GM15510 (cell line): Measurements from ENCODE around the gene SV2C.

Experiments used
- POLR2A ChIP-seq: IDR thresholded peaks from 3 replicates; pipeline ENCODE4 v1.6.1; 2011; ENCODE audit warnings: borderline replicate concordance; ENCODE audit not compliant: insufficient read length; ENCODE audit errors: extremely low read depth

Gene SV2C

GRCh38 chr5:76271836-76272235 lies 188.7 kb downstream of the SV2C start:
- TF ChIP-seq POLR2A = no peak

- TF ChIP-seq POLR2A = no peak
These were observed 190.2 kb downstream of the SV2C start for GRCh38 chr5:76273206-76273885.

DNA sequence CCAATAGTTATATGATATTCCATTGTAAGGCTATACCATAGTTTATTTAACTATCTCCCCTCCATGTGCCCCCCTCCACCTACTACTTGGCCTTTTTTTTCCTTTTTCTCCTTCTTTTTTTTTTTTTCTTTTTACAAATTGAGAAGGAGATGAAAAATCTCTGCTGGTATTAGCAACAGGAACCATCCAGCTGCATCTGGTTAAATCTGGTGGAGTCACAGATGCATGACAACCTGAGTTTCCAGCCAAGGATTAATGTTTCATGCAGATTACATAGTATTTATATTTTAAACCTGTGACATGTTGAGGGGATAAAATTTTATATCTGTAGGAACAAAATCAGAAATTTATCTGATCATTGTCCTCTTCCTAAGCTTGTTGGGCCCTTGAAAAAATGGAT lies 191.4 kb downstream of the SV2C start:
- no peak for TF ChIP-seq POLR2A

- no peak for TF ChIP-seq POLR2A
These were observed 194.6 kb downstream of the SV2C start for GRCh38 chr5:76277736-76278135.

GRCh38 chr5:76278261-76278789 lies 195.1 kb downstream of the SV2C start:
- no peak for TF ChIP-seq POLR2A

GRCh38 chr5:76280494-76280893 lies 197.3 kb downstream of the SV2C start:
- TF ChIP-seq POLR2A = no peak

GRCh38 chr5:76283670-76284069 lies 200.5 kb downstream of the SV2C start:
- TF ChIP-seq POLR2A = no peak

- TF ChIP-seq POLR2A = no peak
These were observed 206.5 kb downstream of the SV2C start for GRCh38 chr5:76289692-76290091.

DNA sequence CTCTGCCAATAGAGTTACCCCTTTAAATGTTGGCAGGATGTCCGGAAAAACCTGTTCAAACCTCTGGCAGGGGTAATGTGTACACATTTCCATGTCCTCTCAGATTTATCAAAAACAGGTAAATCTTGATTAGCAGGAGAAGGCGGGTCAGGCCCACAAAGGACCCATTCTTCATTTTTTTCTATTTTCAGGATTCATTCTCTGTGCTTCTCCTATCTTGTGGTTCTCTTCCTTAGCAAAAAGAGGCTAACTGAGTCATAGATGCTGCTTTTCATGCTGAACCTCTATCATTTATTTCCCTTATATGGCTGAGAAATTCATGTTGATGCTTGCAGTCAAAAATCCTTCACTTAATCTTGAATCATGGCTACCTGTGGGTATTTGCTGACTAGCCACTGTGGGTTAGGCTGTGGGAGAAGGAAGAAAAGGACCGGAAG lies 207.2 kb downstream of the SV2C start:
- TF ChIP-seq POLR2A = no peak

GRCh38 chr5:76291305-76292077 lies 208.3 kb downstream of the SV2C start:
- TF ChIP-seq POLR2A = no peak

DNA sequence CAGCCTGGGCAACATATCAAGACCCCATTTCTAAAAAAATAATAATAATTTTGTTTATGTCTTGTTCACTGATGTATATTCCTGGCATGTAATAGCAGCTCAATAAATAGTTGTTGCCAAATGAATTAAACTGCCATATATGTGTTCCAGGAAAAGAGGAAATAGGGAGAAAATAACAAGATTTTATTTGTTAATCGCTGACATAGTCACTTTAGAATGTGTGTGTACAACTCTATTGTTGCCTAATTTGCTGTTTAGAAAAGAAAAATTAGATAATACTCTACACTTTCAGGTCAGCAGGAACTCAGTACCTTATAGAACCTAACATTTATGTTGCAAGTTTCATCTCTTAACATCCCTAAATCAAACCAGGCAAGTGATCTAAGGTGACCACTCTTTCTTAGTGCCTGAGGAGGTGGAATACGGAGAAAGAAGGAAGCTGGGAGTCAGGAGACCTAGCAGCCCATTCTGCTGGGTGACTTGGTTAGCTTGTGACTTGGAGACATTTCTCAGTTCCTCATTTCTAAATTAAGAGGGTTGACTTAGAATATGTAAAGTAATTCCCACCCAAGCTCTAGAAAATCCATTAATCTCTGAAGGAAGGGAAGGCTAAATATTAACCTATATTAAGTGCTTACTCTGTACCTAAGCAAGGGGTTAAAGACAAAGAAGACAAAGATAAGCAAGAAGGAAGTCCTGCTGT lies 209.6 kb downstream of the SV2C start:
- TF ChIP-seq POLR2A = no peak

DNA sequence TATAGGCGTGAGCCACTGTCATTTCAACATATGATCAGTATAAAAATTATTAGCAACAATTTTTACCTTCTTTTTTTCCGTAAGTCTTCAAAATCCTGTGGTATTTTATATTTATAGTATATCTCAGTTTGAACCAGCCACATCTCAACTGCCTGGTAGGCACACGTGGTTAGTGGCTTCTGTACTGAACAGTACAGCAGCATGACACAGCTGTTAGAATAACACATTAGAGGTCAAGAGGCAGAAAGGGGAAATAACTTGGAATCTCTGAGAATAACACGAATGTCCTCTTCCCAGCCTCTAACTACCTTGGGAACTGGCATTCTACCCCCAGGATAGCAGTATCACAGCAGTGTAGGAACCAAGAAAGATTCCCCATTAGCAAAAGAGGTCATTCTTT lies 211.4 kb downstream of the SV2C start:
- TF ChIP-seq POLR2A = no peak

DNA sequence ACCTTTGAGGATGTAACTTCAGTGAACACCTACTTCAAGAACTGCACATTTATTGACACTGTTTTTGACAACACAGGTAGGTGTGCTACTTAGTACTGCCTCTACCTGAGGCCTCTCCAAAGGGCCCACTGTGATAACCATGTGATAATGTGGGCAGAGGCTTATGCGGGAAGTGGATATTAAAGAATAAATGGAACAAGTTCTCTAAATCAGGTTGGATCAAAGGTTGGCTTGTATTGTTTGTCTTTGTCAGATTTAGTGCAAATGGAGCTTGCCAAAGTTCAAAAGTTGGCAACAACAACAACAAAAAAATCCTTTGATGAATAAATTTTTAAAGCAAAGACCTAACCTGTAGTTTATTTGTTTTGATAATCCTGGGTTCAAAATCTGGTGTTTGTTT lies 215.7 kb downstream of the SV2C start:
- no peak for TF ChIP-seq POLR2A

DNA sequence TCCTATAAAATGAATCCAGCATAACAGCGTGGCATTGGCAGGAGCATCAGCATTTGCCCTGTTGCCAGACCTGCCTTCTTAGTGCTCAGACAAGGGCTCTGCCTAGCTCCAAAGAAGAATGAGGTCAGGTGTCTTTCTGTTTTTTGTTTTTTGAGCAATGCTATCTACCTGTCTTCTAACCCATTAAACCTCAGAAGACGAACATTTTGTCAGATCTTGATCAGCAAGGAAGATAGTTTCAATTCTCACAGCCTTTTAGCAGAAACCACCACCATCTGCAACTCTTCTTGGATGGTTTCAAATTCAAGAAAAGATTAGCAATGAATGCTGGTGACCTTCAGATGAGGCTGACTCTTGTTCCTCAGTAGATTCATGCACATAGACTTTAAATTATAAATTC lies 216.4 kb downstream of the SV2C start:
- no peak for TF ChIP-seq POLR2A

DNA sequence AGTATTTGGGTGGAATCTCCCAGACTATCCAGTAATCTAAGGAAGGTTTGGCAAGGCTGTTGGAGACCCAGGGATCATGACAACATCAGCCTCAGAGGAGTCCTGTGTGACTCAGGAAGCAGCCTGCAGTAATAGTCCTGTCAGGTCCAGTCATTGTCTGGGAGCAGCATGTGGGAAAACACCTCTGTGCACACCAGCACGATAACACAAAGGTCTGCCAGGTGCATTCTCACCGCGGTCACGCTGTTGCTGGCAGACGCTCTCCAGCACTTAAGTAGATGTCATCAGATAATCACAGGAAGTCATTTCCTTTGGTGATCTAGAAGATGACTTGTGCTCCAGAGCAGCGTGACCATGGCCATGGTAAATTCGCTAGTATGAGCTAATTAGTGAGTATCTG lies 220.7 kb downstream of the SV2C start:
- TF ChIP-seq POLR2A = no peak
